ENCODE data around the gene SEMA3G. TPM values are rescaled to one million over a fixed set of nuclear protein-coding genes. Genes with fewer than 3 reads are reported as not detected.

Gene SEMA3G
- polyA plus RNA-seq, 4 donors: 0.67 to 30.4 (median 1.7) TPM

DNA sequence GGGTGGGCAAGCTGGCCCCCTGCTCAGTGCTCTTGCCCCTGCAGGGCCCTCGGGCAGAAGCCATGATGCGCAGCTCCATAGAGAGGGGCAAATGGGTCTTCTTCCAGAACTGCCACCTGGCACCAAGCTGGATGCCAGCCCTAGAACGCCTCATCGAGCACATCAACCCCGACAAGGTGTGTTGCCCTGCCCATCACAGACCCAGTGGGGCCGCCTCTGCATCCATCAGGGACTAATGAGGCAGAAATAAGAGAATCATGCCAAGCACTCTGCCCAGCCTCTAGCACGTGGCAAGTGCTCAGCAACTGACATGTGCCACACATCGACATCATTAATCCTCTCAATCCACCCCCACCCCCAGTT lies 49.4 kb downstream of the SEMA3G start:
- no peak for FAIRE-seq
- Histone ChIP-seq H3K9me3 (ENCODE audit: control insufficient read depth in 2 of 2, insufficient read depth in 1 of 2, low read depth in 1 of 2, low read length in 1 of 2) (no peaks in the 10 kb centered on the region), H3K4me1 (ENCODE audit: control insufficient read depth in 3 of 3, insufficient read depth in 2 of 3, low read depth in 1 of 3, low read length in 2 of 3) (no peaks in the 10 kb centered on the region), H3K27me3 (ENCODE audit: control insufficient read depth in 3 of 3, insufficient read depth in 3 of 3, low read length in 3 of 3) (no peaks in the 10 kb centered on the region), H3K27ac (ENCODE audit: low read depth in 1 of 3, low read length in 2 of 3) (no peak overlapping the region), H3K36me3 (ENCODE audit: control insufficient read depth in 3 of 3, insufficient read depth in 2 of 3, low read depth in 1 of 3, low read length in 3 of 3) (peaks cover under 1 to 94% (median 14%) of the 10 kb centered on the region in 3 donors), H3K4me3 (ENCODE audit: low read depth in 1 of 3, low read length in 3 of 3) (no peak overlapping the region)
- no peak for DNase-seq
- WGBS, 3 donors: 84 to 90% (median 88%) methylated on average over 8 of the region's 8 CpGs

DNA sequence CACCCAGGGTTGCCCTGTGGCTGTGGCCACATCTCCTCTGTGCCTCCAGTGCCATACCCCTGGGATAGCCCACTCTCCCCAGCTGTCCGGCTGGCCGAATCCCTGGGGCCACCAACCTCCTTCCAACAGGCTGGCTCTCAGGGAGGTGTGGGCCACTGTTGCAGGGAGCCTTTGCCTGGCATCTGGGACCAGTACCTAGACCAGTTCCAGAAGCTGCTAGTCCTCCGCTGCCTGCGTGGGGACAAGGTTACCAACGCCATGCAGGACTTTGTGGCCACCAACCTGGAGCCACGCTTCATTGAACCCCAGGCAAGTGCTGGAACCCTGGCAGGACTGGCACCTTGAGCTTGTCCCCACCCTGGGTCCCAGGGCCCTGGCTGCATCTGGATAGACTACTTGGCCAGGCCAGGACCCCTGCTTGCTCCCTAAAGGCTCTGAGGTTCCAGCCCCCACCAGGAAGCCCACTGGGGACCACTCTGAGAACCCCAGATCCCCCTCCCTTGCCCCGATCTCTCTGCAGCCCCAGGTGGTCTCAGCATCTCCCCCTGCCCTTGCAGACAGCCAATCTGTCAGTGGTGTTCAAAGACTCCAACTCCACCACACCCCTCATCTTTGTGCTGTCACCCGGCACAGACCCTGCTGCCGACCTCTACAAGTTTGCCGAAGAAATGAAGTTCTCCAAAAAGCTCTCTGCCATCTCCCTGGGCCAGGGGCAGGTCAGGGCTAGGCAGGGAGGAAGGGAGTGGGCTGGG lies 50.0 kb downstream of the SEMA3G start:
- no peak overlapping the region for H3K4me3 ChIP-seq (ENCODE audit: low read depth in 1 of 3, low read length in 3 of 3)
- DNase-seq (no peak), FAIRE-seq (no peak)
- no peaks in the 10 kb centered on the region for H3K9me3 ChIP-seq (ENCODE audit: control insufficient read depth in 2 of 2, insufficient read depth in 1 of 2, low read depth in 1 of 2, low read length in 1 of 2)
- H3K27ac ChIP-seq (ENCODE audit: low read depth in 1 of 3, low read length in 2 of 3): no peak overlapping the region
- 89 to 94% (median 93%) methylated on average over 10 of the region's 10 CpGs for WGBS, 3 donors
- no peaks in the 10 kb centered on the region for H3K27me3 ChIP-seq (ENCODE audit: control insufficient read depth in 3 of 3, insufficient read depth in 3 of 3, low read length in 3 of 3)
- no peaks in the 10 kb centered on the region for H3K4me1 ChIP-seq (ENCODE audit: control insufficient read depth in 3 of 3, insufficient read depth in 2 of 3, low read depth in 1 of 3, low read length in 2 of 3)
- H3K36me3 ChIP-seq (ENCODE audit: control insufficient read depth in 3 of 3, insufficient read depth in 2 of 3, low read depth in 1 of 3, low read length in 3 of 3): peaks cover 0 to 93% (median 14%) of the 10 kb centered on the region in 3 donors

DNA sequence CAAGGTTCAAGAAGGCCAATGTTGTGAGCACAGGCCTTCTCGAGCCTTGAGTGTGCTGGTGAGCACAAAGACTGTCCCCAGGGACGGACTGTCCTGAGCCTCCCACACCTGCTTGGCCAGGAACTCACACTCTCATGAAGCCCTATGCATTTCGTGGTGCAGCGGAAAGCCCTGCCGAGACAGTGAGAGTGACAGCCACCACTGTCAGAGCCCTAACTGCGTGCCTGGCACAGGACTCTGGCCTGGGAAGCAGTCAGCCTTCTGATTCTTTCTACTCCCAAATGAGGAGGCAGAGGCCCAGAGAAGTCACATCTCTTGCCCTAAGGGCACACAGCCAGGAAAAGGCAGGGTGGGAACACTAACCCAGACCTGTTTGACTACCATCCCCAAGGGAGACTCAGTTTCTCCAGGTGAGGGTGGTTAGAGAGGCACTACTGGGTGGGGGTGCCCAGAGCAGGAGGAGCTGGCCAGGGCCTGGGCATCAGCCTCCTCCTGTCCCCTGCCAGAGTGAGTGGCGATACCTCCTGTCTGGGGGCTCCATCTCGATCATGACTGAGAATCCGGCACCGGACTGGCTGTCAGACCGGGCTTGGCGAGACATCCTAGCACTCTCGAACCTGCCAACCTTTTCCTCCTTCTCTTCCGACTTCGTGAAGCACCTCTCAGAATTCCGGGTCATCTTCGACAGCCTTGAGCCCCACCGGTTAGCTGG lies 50.8 kb downstream of the SEMA3G start:
- Histone ChIP-seq H3K27ac (ENCODE audit: low read depth in 1 of 3, low read length in 2 of 3) (no peak overlapping the region), H3K36me3 (ENCODE audit: control insufficient read depth in 3 of 3, insufficient read depth in 2 of 3, low read depth in 1 of 3, low read length in 3 of 3) (peaks cover 0 to 90% (median 14%) of the 10 kb centered on the region in 3 donors), H3K4me1 (ENCODE audit: control insufficient read depth in 3 of 3, insufficient read depth in 2 of 3, low read depth in 1 of 3, low read length in 2 of 3) (no peaks in the 10 kb centered on the region), H3K9me3 (ENCODE audit: control insufficient read depth in 2 of 2, insufficient read depth in 1 of 2, low read depth in 1 of 2, low read length in 1 of 2) (no peaks in the 10 kb centered on the region), H3K27me3 (ENCODE audit: control insufficient read depth in 3 of 3, insufficient read depth in 3 of 3, low read length in 3 of 3) (no peaks in the 10 kb centered on the region), H3K4me3 (ENCODE audit: low read depth in 1 of 3, low read length in 3 of 3) (no peak overlapping the region)
- FAIRE-seq (no peak), DNase-seq (no peak)
- WGBS, 3 donors: 92 to 96% (median 93%) methylated on average over 17 to 18 of the region's 18 CpGs

DNA sequence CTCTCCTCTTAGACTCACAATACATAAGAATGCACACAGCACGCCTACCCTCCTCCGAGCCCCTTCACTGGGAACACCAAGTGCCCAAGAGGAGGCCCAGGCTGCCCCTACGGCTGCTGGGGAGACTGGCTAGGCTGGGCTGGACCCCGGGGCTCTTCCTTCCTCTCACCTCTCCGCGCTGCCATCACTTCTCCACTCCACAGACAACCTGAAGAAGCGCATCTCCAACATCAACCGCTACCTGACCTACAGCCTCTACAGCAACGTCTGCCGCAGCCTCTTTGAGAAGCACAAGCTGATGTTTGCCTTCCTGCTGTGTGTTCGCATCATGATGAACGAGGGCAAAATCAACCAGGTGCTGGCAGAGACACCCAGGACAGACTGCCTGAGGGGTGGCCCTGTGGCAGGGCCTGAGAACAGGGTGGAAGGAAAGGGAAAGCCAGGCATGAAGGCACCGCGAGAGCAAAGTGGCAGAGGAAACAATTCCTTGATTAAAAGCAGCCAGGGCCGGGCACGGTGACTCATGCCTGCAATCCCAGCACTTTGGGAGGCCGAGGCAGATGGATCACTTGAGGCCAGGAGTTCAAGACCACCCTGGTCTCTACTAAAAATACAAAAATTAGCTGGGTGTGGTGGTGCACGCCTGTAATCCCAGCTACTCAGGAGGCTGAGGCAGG lies 51.6 kb downstream of the SEMA3G start:
- H3K4me1 ChIP-seq (ENCODE audit: control insufficient read depth in 3 of 3, insufficient read depth in 2 of 3, low read depth in 1 of 3, low read length in 2 of 3): no peaks in the 10 kb centered on the region
- no peak overlapping the region for H3K4me3 ChIP-seq (ENCODE audit: low read depth in 1 of 3, low read length in 3 of 3)
- H3K27ac ChIP-seq (ENCODE audit: low read depth in 1 of 3, low read length in 2 of 3): no peak overlapping the region
- no peaks in the 10 kb centered on the region for H3K9me3 ChIP-seq (ENCODE audit: control insufficient read depth in 2 of 2, insufficient read depth in 1 of 2, low read depth in 1 of 2, low read length in 1 of 2)
- H3K36me3 ChIP-seq (ENCODE audit: control insufficient read depth in 3 of 3, insufficient read depth in 2 of 3, low read depth in 1 of 3, low read length in 3 of 3): peaks cover 0 to 92% (median 14%) of the 10 kb centered on the region in 3 donors
- WGBS, 3 donors: 90 to 94% (median 91%) methylated on average over 18 of the region's 18 CpGs
- DNase-seq: no peak
- H3K27me3 ChIP-seq (ENCODE audit: control insufficient read depth in 3 of 3, insufficient read depth in 3 of 3, low read length in 3 of 3): no peaks in the 10 kb centered on the region
- no peak for FAIRE-seq

DNA sequence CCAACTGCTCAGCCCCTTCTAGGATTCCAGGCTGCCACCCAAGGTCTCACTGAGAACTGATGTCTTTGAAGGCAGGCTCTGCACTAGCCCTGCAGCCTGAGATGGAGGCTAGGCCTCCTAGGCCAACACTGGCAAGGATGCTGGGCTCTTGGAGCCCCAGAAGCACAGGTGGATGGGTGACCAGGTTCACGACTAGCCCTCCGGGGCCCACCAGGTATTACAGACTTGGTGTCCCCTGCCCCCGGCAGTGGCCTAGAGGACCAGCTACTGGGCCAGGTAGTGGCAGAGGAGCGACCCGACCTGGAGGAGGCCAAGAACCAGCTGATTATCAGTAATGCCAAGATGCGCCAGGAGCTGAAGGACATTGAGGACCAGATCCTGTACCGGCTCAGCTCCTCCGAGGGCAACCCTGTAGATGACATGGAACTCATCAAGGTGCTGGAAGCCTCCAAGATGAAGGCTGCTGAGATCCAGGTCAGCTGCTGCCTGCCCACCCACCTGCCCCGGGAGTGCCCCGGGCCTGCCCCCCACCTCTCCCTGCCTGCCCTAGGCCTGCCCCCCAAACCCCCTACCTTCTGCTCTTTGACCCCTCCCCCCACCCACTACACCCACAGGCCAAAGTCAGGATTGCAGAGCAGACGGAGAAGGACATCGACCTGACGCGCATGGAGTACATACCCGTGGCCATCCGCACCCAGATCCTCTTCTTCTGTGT lies 52.5 kb downstream of the SEMA3G start:
- Histone ChIP-seq H3K36me3 (ENCODE audit: control insufficient read depth in 3 of 3, insufficient read depth in 2 of 3, low read depth in 1 of 3, low read length in 3 of 3) (peaks cover 0 to 91% (median 14%) of the 10 kb centered on the region in 3 donors), H3K4me3 (ENCODE audit: low read depth in 1 of 3, low read length in 3 of 3) (no peak overlapping the region), H3K4me1 (ENCODE audit: control insufficient read depth in 3 of 3, insufficient read depth in 2 of 3, low read depth in 1 of 3, low read length in 2 of 3) (no peaks in the 10 kb centered on the region), H3K9me3 (ENCODE audit: control insufficient read depth in 2 of 2, insufficient read depth in 1 of 2, low read depth in 1 of 2, low read length in 1 of 2) (no peaks in the 10 kb centered on the region), H3K27me3 (ENCODE audit: control insufficient read depth in 3 of 3, insufficient read depth in 3 of 3, low read length in 3 of 3) (no peaks in the 10 kb centered on the region), H3K27ac (ENCODE audit: low read depth in 1 of 3, low read length in 2 of 3) (no peak overlapping the region)
- DNase-seq (no peak), FAIRE-seq (no peak)
- WGBS, 3 donors: 92 to 95% (median 94%) methylated on average over 16 of the region's 16 CpGs

DNA sequence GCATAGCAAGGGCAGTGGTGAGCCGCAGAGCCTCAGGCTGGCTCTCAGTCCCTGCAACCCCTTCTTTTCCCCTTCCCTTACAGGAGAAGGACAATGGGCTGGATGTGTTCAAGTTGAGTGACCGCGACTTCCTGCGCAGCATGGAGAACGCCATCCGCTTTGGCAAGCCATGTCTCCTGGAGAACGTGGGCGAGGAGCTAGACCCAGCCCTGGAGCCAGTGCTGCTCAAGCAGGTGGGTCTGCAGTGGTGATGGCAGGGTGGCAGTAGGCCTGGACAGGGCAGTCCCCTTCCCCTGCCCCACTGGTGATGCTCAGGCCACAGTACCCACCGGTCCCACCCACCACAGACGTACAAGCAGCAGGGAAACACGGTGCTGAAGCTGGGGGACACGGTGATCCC lies 53.8 kb downstream of the SEMA3G start:
- no peak overlapping the region for H3K27ac ChIP-seq (ENCODE audit: low read depth in 1 of 3, low read length in 2 of 3)
- 93 to 96% (median 95%) methylated on average over 11 to 12 of the region's 12 CpGs for WGBS, 3 donors
- no peak overlapping the region for H3K4me3 ChIP-seq (ENCODE audit: low read depth in 1 of 3, low read length in 3 of 3)
- DNase-seq (no peak), FAIRE-seq (no peak)
- H3K36me3 ChIP-seq (ENCODE audit: control insufficient read depth in 3 of 3, insufficient read depth in 2 of 3, low read depth in 1 of 3, low read length in 3 of 3): peaks cover 0 to 91% (median 14%) of the 10 kb centered on the region in 3 donors
- H3K9me3 ChIP-seq (ENCODE audit: control insufficient read depth in 2 of 2, insufficient read depth in 1 of 2, low read depth in 1 of 2, low read length in 1 of 2): no peaks in the 10 kb centered on the region
- no peaks in the 10 kb centered on the region for H3K27me3 ChIP-seq (ENCODE audit: control insufficient read depth in 3 of 3, insufficient read depth in 3 of 3, low read length in 3 of 3)
- no peaks in the 10 kb centered on the region for H3K4me1 ChIP-seq (ENCODE audit: control insufficient read depth in 3 of 3, insufficient read depth in 2 of 3, low read depth in 1 of 3, low read length in 2 of 3)

DNA sequence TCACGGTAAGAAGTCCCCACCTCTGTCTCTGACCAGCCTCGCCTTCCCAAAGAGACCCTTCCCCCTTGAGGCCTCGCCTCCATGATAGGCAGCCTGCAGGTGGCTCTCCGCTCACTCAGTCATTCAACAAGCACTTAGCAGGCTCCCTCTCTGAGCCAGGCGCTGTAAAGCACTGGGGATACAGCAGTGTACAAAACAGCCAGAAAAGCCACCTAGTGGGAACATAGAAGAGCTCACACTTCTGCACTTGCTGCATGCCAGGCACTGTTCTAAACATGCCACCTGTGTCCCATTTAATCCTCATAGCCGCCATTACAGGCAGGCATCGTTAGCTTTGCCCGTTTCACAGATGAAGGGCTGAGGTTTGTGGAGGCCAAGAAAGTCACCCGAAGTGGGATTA lies 56.0 kb downstream of the SEMA3G start:
- H3K4me1 ChIP-seq (ENCODE audit: control insufficient read depth in 3 of 3, insufficient read depth in 2 of 3, low read depth in 1 of 3, low read length in 2 of 3): no peaks in the 10 kb centered on the region
- H3K4me3 ChIP-seq (ENCODE audit: low read depth in 1 of 3, low read length in 3 of 3): no peak overlapping the region
- no peaks in the 10 kb centered on the region for H3K9me3 ChIP-seq (ENCODE audit: control insufficient read depth in 2 of 2, insufficient read depth in 1 of 2, low read depth in 1 of 2, low read length in 1 of 2)
- no peak for FAIRE-seq
- H3K36me3 ChIP-seq (ENCODE audit: control insufficient read depth in 3 of 3, insufficient read depth in 2 of 3, low read depth in 1 of 3, low read length in 3 of 3): peaks cover 0 to 89% (median 11%) of the 10 kb centered on the region in 3 donors
- H3K27me3 ChIP-seq (ENCODE audit: control insufficient read depth in 3 of 3, insufficient read depth in 3 of 3, low read length in 3 of 3): no peaks in the 10 kb centered on the region
- H3K27ac ChIP-seq (ENCODE audit: low read depth in 1 of 3, low read length in 2 of 3): no peak overlapping the region
- no peak for DNase-seq
- WGBS, 3 donors: 91 to 97% (median 94%) methylated on average over 9 of the region's 9 CpGs

DNA sequence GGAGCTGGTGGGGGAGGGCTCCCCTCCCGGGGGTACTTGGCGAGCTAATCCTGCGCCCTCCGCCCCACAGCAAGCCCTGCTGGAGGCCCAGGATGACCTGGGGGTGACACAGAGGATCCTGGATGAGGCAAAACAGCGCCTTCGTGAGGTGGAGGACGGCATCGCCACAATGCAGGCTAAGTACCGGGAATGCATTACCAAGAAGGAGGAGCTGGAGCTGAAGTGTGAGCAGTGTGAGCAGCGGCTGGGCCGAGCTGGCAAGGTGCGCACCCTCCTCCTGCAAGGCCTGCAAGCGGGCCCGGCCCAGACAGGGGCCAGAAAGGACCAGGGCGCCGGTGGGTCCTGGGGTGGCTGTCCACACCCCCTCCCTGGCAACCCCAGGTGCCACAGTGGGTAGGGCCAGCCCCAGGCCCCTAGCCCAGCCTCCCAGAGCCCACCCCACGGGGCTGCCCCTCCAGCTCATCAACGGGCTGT lies 56.5 kb downstream of the SEMA3G start:
- Histone ChIP-seq H3K9me3 (ENCODE audit: control insufficient read depth in 2 of 2, insufficient read depth in 1 of 2, low read depth in 1 of 2, low read length in 1 of 2) (no peaks in the 10 kb centered on the region), H3K4me1 (ENCODE audit: control insufficient read depth in 3 of 3, insufficient read depth in 2 of 3, low read depth in 1 of 3, low read length in 2 of 3) (no peaks in the 10 kb centered on the region), H3K4me3 (ENCODE audit: low read depth in 1 of 3, low read length in 3 of 3) (no peak overlapping the region), H3K36me3 (ENCODE audit: control insufficient read depth in 3 of 3, insufficient read depth in 2 of 3, low read depth in 1 of 3, low read length in 3 of 3) (peaks cover 0 to 84% (median 11%) of the 10 kb centered on the region in 3 donors), H3K27me3 (ENCODE audit: control insufficient read depth in 3 of 3, insufficient read depth in 3 of 3, low read length in 3 of 3) (no peaks in the 10 kb centered on the region), H3K27ac (ENCODE audit: low read depth in 1 of 3, low read length in 2 of 3) (no peak overlapping the region)
- 83 to 93% (median 86%) methylated on average over 16 to 18 of the region's 18 CpGs for WGBS, 3 donors
- DNase-seq (no peak), FAIRE-seq (no peak)
